Measurements from ENCODE around the gene TEX26.
A peak's percentile ranks its signal among the peaks of the same experiment; 100 is the strongest.

DNA sequence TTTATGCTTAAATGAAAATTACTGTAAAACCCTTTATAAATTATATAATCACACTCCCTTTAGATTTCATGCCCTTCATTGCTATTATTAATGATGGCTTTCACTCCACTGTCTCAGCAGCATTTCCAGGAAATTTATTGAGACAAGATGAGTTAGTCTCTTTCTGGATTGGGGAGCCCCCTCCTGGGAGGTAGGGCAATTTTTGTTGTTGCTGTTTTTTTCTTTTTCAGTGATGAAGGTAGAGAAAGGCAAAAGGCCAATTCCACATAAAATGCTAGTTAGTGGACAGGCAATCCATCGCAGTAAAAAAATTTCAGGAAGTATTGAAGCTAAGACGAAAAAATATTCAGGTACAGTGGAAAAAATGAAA lies 80.2 kb downstream of the TEX26 start:
- TF ChIP-seq RAD21 (IDR thresholded peaks at IDR 0.05; ENCODE audit: low read depth) (peak; percentile 41), CREB1 (IDR thresholded peaks at IDR 0.05; ENCODE audit: low read depth) (no peak), TCF12 (IDR thresholded peaks at IDR 0.05; ENCODE audit: low read depth) (no peak), TAF1 (IDR thresholded peaks at IDR 0.05; ENCODE audit: low read depth) (no peak), MAX (IDR thresholded peaks at IDR 0.05) (no peak), REST (IDR thresholded peaks at IDR 0.05; ENCODE audit: low read depth) (no peak), EGR1 (IDR thresholded peaks at IDR 0.05) (no peak), CEBPB (IDR thresholded peaks at IDR 0.05) (no peak), EP300 (IDR thresholded peaks at IDR 0.05; ENCODE audit: borderline replicate concordance) (no peak), YY1 (IDR thresholded peaks at IDR 0.05; ENCODE audit: low read depth) (no peak), ZBTB7A (IDR thresholded peaks at IDR 0.05; ENCODE audit: low read depth) (no peak)
- TF ChIP-seq, protein P1, sequence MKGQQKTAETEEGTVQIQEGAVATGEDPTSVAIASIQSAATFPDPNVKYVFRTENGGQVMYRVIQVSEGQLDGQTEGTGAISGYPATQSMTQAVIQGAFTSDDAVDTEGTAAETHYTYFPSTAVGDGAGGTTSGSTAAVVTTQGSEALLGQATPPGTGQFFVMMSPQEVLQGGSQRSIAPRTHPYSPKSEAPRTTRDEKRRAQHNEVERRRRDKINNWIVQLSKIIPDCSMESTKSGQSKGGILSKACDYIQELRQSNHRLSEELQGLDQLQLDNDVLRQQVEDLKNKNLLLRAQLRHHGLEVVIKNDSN (IDR thresholded peaks at IDR 0.05), result no peak

All from Ishikawa (cell line).